ENCODE results near the gene INPP4A. TPM values are rescaled to one million over a fixed set of nuclear protein-coding genes. Genes with fewer than 3 reads are reported as not detected.
"Not testable (repeated sequence)": the region's sequence is repeated elsewhere in the genome, so short reads cannot be mapped to it uniquely, and the experiment has no call there.

The INPP4A gene
- total and polyA plus RNA-seq, 2 donors (not counting 3 experiments of a cell fraction or from before 2014, with no cell fraction given): 14.9 to 28.8 TPM

GRCh38 chr2:98434492-98434891 is 10.2 kb upstream of the INPP4A start:
- BruUV-seq (replicated peaks): no TSS peak
- Histone ChIP-seq H3K4me3 (replicated peaks in 1 of 3; ENCODE audit: insufficient read depth in 1 of 3, low read depth in 1 of 3, low read length in 3 of 3) (no peak overlapping the region), H3K9me3 (replicated peaks; ENCODE audit: control insufficient read depth, insufficient read depth, low read length) (no peaks in the 10 kb centered on the region), H3K36me3 (ENCODE audit: control insufficient read depth in 2 of 2, extremely low read depth in 1 of 2, insufficient read depth in 2 of 2, low read length in 2 of 2) (no peaks in the 10 kb centered on the region), H3K4me2 (ENCODE audit: insufficient read depth, low read length) (no peak overlapping the region), H3K9me1 (replicated peaks; ENCODE audit: control insufficient read depth, extremely low read depth, insufficient read depth, low read length) (no peaks in the 10 kb centered on the region), H3K4me1 (ENCODE audit: control insufficient read depth, extremely low read depth, insufficient read depth, low read length) (no peaks in the 10 kb centered on the region), H4K20me1 (replicated peaks; ENCODE audit: control insufficient read depth, extremely low read depth, insufficient read depth, low read length) (no peaks in the 10 kb centered on the region), H3K27ac (ENCODE audit: insufficient read depth, low read depth, low read length) (no peak overlapping the region), H3K9ac (replicated peaks; ENCODE audit: extremely low read depth, insufficient read depth, low read length) (no peak overlapping the region), H2AFZ (ENCODE audit: low read depth, low read length) (no peak overlapping the region), H3K27me3 (ENCODE audit: control insufficient read depth in 2 of 2, insufficient read depth in 2 of 2, low read length in 2 of 2) (no peaks in the 10 kb centered on the region), H3K79me2 (ENCODE audit: control insufficient read depth, insufficient read depth, low read length) (no peaks in the 10 kb centered on the region)
- CTCF ChIA-PET: interaction anchor here (1.1 to 1.2 kb wide), 3 partner anchors 14 to 28 kb away, joined by 3 read pairs; no protein-coding TSS in a partner anchor
- dilution Hi-C loops (cut with MboI; ENCODE audit: extremely low pct_ligation_motif_present, low sequenced_read_pairs) (no loop called here), intact Hi-C loops (cut with micrococcal nuclease) (no loop called here)
- DNase-seq (ENCODE audit: low read depth, low spot score): no peak
- POLR2A ChIA-PET: no interaction called here
- TF ChIP-seq MAX (IDR thresholded peaks at IDR 0.05; ENCODE audit: insufficient read depth, insufficient read length): no peak
- TF ChIP-seq FOS (IDR thresholded peaks at IDR 0.05; ENCODE audit: borderline replicate concordance, insufficient read depth, low read length): no peak
- no peak for TF ChIP-seq EZH2 (IDR thresholded peaks at IDR 0.05; ENCODE audit: borderline replicate concordance, low read depth, low read length, severe bottlenecking)
- no peak for TF ChIP-seq CTCF (IDR thresholded peaks at IDR 0.05; ENCODE audit: extremely low read depth in 1 of 2, insufficient read depth in 1 of 2, low read depth in 1 of 2, low read length in 2 of 2)
- no peak for TF ChIP-seq MYC (IDR thresholded peaks at IDR 0.05; ENCODE audit: low read depth, low read length)
- TF ChIP-seq POLR2AphosphoS5 (IDR thresholded peaks at IDR 0.05; ENCODE audit: insufficient read depth, low read depth, low read length): no peak
- TF ChIP-seq POLR2A (IDR thresholded peaks at IDR 0.05; ENCODE audit: low read depth, low read length): no peak
- TF ChIP-seq GATA2 (IDR thresholded peaks at IDR 0.05; ENCODE audit: insufficient read depth, insufficient read length, low read depth, low read length): no peak
- TF ChIP-seq JUN (IDR thresholded peaks at IDR 0.05; ENCODE audit: borderline replicate concordance, insufficient read depth, insufficient read length, low read depth): no peak
- no peak for FAIRE-seq

- CTCF ChIA-PET; H3K9me1 ChIP-seq (replicated peaks; ENCODE audit: control insufficient read depth, extremely low read depth, insufficient read depth, low read length); POLR2A ChIA-PET; H3K4me2 ChIP-seq (ENCODE audit: insufficient read depth, low read length); BruUV-seq (replicated peaks); dilution Hi-C loops (cut with MboI; ENCODE audit: extremely low pct_ligation_motif_present, low sequenced_read_pairs); H4K20me1 ChIP-seq (replicated peaks; ENCODE audit: control insufficient read depth, extremely low read depth, insufficient read depth, low read length); H3K4me1 ChIP-seq (ENCODE audit: control insufficient read depth, extremely low read depth, insufficient read depth, low read length); H3K9ac ChIP-seq (replicated peaks; ENCODE audit: extremely low read depth, insufficient read depth, low read length); H2AFZ ChIP-seq (ENCODE audit: low read depth, low read length); H3K27ac ChIP-seq (ENCODE audit: insufficient read depth, low read depth, low read length); FAIRE-seq; H3K27me3 ChIP-seq (ENCODE audit: control insufficient read depth in 2 of 2, insufficient read depth in 2 of 2, low read length in 2 of 2); DNase-seq (ENCODE audit: low read depth, low spot score); H3K9me3 ChIP-seq (replicated peaks; ENCODE audit: control insufficient read depth, insufficient read depth, low read length); H3K79me2 ChIP-seq (ENCODE audit: control insufficient read depth, insufficient read depth, low read length); H3K36me3 ChIP-seq (ENCODE audit: control insufficient read depth in 2 of 2, extremely low read depth in 1 of 2, insufficient read depth in 2 of 2, low read length in 2 of 2); H3K4me3 ChIP-seq (replicated peaks in 1 of 3; ENCODE audit: insufficient read depth in 1 of 3, low read depth in 1 of 3, low read length in 3 of 3); intact Hi-C loops (cut with micrococcal nuclease): not testable (repeated sequence)
Observed at GRCh38 chr2:98435670-98436069, 9.0 kb upstream of the INPP4A start.

Data from endothelial cell of umbilical vein (primary cell).